HepG2 (cell line): Measurements from ENCODE around the gene GRIA2. TPM values are rescaled to one million over a fixed set of nuclear protein-coding genes. Genes with fewer than 3 reads are reported as not detected.

Source experiments
- ATAC-seq: fragments of 200-7000 bp; cut with Tn5 transposase; 3 replicates; pipeline ENCODE4 v1.9.1; 2020; ENCODE audit warnings: mild to moderate bottlenecking, moderate library complexity
- BruUV-seq: library from RNA; stranded (reverse); fragments of 400-500 nt; replicated peaks from 2 replicates; lab custom pipeline; 2021; lab: Mats Ljungman, UMichigan
- CTCF ChIA-PET: fragments of 300-600 bp; formaldehyde crosslinking; extraction: SDS; loops from one replicate; lab custom pipeline; 2021; ENCODE audit warnings: low total read pairs, inconsistent platforms, low intra/inter-chr PET ratio; lab: Yijun Ruan, JAX
- POLR2A ChIA-PET: fragments of 350-600 bp; sonication (Branson Sonifier 250); formaldehyde crosslinking; loops from one replicate; lab custom pipeline; 2020; ENCODE audit warnings: antibody characterized with exemption, inconsistent platforms; lab: Yijun Ruan, JAX
- DNase-seq: peaks from one replicate; pipeline ENCODE4 v3.0.0-alpha.2; 2015; ENCODE audit warnings: low spot score
- FAIRE-seq: peaks from 3 replicates; lab custom pipeline; 2011; peaks lifted over from hg19 to GRCh38; lab: Jason Lieb, UNC
- H2AFZ ChIP-seq: one replicate; pipeline ENCODE4 v1.6.1; 2011; ENCODE audit warnings: low read length, inconsistent platforms
- H3K27ac ChIP-seq: fragments of 300-600 bp; 3 replicates; pipeline ENCODE4 v1.8.0; 2011; ENCODE audit warnings: mixed run types, mild to moderate bottlenecking, mixed read lengths, low read length, inconsistent platforms; ENCODE audit not compliant: insufficient read depth; ENCODE audit errors: extremely low read length
- H3K27me3 ChIP-seq, 2 experiments: fragments of 200-600 bp in 1 of 2; 2 replicates in 1 of 2; 3 replicates in 1 of 2; pipeline versions ENCODE4 v1.6.0 to v1.8.0; 2011; ENCODE audit warnings: low read length in 2 of 2, mild to moderate bottlenecking in 2 of 2, moderate library complexity in 2 of 2, inconsistent platforms in 1 of 2; ENCODE audit not compliant: insufficient read depth in 2 of 2, control insufficient read depth in 1 of 2
- H3K36me3 ChIP-seq, 2 experiments: fragments of 200-600 bp in 1 of 2; replicated peaks in 1 of 2; 2 replicates in 1 of 2; 3 replicates in 1 of 2; pipeline versions ENCODE4 v1.5.1 to v1.8.0; 2011; ENCODE audit warnings: low read length in 2 of 2, inconsistent platforms in 1 of 2; ENCODE audit not compliant: insufficient read depth in 2 of 2, control insufficient read depth in 1 of 2
- H3K4me1 ChIP-seq: 2 replicates; pipeline ENCODE4 v1.5.1; 2012; ENCODE audit warnings: low read length, inconsistent platforms; ENCODE audit not compliant: insufficient read depth
- H3K4me2 ChIP-seq: 2 replicates; pipeline ENCODE4 v1.6.0; 2011; ENCODE audit warnings: low read depth, low read length, inconsistent platforms
- H3K4me3 ChIP-seq, 3 experiments: fragments of 200-600 bp in 1 of 3; sonication (generic), shearing (Covaris generic) in 1 of 3; replicated peaks in 1 of 3; 2 replicates each; pipeline ENCODE4 v1.5.1; 2011 to 2016; ENCODE audit warnings: low read length in 3 of 3, inconsistent platforms in 2 of 3, low read depth in 2 of 3, mild to moderate bottlenecking in 2 of 3, control low read depth in 1 of 3, mixed read lengths in 1 of 3; ENCODE audit not compliant: insufficient read depth in 1 of 3
- H3K79me2 ChIP-seq: one replicate; pipeline ENCODE4 v1.6.1; 2011; ENCODE audit warnings: low read length, inconsistent platforms; ENCODE audit not compliant: insufficient read depth
- H3K9ac ChIP-seq: 2 replicates; pipeline ENCODE4 v1.6.0; 2011; ENCODE audit warnings: mild to moderate bottlenecking, low read depth, low read length, inconsistent platforms; ENCODE audit not compliant: insufficient read depth
- H3K9me3 ChIP-seq: 2 replicates; pipeline ENCODE4 v1.5.1; 2012; ENCODE audit warnings: mild to moderate bottlenecking, low read length
- H4K20me1 ChIP-seq: 2 replicates; pipeline ENCODE4 v1.6.0; 2011; ENCODE audit warnings: inconsistent platforms, mild to moderate bottlenecking, low read length, moderate library complexity; ENCODE audit not compliant: insufficient read depth
- AHR ChIP-seq: IDR thresholded peaks from 2 replicates; pipeline ENCODE4 v1.6.1; 2018; ENCODE audit warnings: missing genetic modification reagents, missing compliant biosample characterization
- ATF6 ChIP-seq: sonication (generic); formaldehyde crosslinking; conservative IDR thresholded peaks from 2 replicates; pipeline ENCODE4 v1.4.0; 2020; ENCODE audit warnings: missing genetic modification reagents
- CCAR2 ChIP-seq: fragments of 200-400 bp; formaldehyde crosslinking; optimal IDR thresholded peaks from 2 replicates; pipeline ENCODE3; 2018; ENCODE audit warnings: low read depth, mild to moderate bottlenecking, low read length, moderate library complexity
- CSRNP1 ChIP-seq: sonication (generic); formaldehyde crosslinking; IDR thresholded peaks from 2 replicates; pipeline ENCODE4 v1.8.1; 2023; ENCODE audit warnings: mild to moderate bottlenecking, missing genetic modification reagents
- ELK4 ChIP-seq: sonication (generic); formaldehyde crosslinking; IDR thresholded peaks from 2 replicates; pipeline ENCODE4 v1.9.0; 2021; ENCODE audit warnings: missing genetic modification reagents, borderline replicate concordance
- KLF11 ChIP-seq: IDR thresholded peaks from 2 replicates; pipeline ENCODE4 v1.6.1; 2016; ENCODE audit warnings: missing compliant biosample characterization
- KLF13 ChIP-seq: sonication (generic); formaldehyde crosslinking; IDR thresholded peaks from 2 replicates; pipeline ENCODE4 v1.4.0; 2020; ENCODE audit warnings: mild to moderate bottlenecking, missing genetic modification reagents
- MAFK ChIP-seq, 2 experiments: IDR thresholded peaks in 1 of 2; conservative IDR thresholded peaks in 1 of 2; 2 replicates each; pipeline ENCODE4 v1.6.1; 2011; ENCODE audit warnings: improper control_type of control experiment in 2 of 2, low read length in 2 of 2
- MTERF4 ChIP-seq: sonication (generic); formaldehyde crosslinking; IDR thresholded peaks from 2 replicates; pipeline ENCODE4 v1.8.0; 2023; ENCODE audit warnings: mild to moderate bottlenecking, missing genetic modification reagents
- TBL1XR1 ChIP-seq: fragments of 150-350 bp; IDR thresholded peaks from 2 replicates; pipeline ENCODE4 v1.6.1; 2014; ENCODE audit warnings: borderline replicate concordance, low read length; ENCODE audit not compliant: partially characterized antibody
- ZNF44 ChIP-seq: sonication (generic); formaldehyde crosslinking; IDR thresholded peaks from 2 replicates; pipeline ENCODE4 v1.5.1; 2020; ENCODE audit warnings: mild to moderate bottlenecking, missing genetic modification reagents
- ZNF501 ChIP-seq: sonication (generic); formaldehyde crosslinking; IDR thresholded peaks from 2 replicates; pipeline ENCODE4 v1.5.1; 2020; ENCODE audit warnings: mild to moderate bottlenecking, moderate library complexity, missing genetic modification reagents
- ZNF710 ChIP-seq: sonication (generic); formaldehyde crosslinking; IDR thresholded peaks from 2 replicates; pipeline ENCODE4 v1.5.0; 2020; ENCODE audit warnings: mild to moderate bottlenecking, missing genetic modification reagents, borderline replicate concordance
- WGBS: methylation state at CpG from one replicate; pipeline ENCODE4 v1.1.6; 2017; ENCODE audit warnings: low lambda C conversion rate; 5-methylcytosine and 5-hydroxymethylcytosine counted together
- in situ Hi-C: cut with HindIII; loops from 2 replicates; pipeline ENCODE4 v1.10.0; 2017; ENCODE audit warnings: low pct_unique_long_range_greater_than_20kb; ENCODE audit not compliant: extremely low pct_ligation_motif_present
- intact Hi-C: fragments of 100-400 bp; cut with micrococcal nuclease; formaldehyde crosslinking; loops from one replicate; pipeline ENCODE4 v1.10.0; 2022; ENCODE audit not compliant: unreplicated experiment
- polyA plus RNA-seq, 8 experiments: library from polyadenylated mRNA; depleted of rRNA in 3 of 8; stranded (reverse) in 7 of 8; unstranded in 1 of 8; fragments of >200 nt; fragmentation: Illumina TruSeq in 4 of 8; extraction: Trizol in 4 of 8; gene quantifications; 2 replicates each; pipeline versions ENCODE4 v1.2.1 to v1.2.3, GENCODE V29; 2011 to 2016; ENCODE audit warnings: low read depth in 4 of 8, missing spikeins in 1 of 8, mixed read lengths in 1 of 8; ENCODE audit not compliant: insufficient read depth in 1 of 8
- total RNA-seq, 5 experiments: library from RNA; depleted of rRNA; stranded (reverse); fragments of >200 nt; fragmentation: Illumina TruSeq; extraction: Trizol; gene quantifications; 2 replicates each; pipeline ENCODE4 v1.2.3, GENCODE V29; 2016; ENCODE audit warnings: low read depth in 1 of 5

The GRIA2 gene
- total and polyA plus RNA-seq, 2 of the 13 experiments (the other 11 are each of a cell fraction or from before 2014, with no cell fraction given) = not detected

GRCh38 chr4:157219711-157220370, 687 bp upstream of the GRIA2 start:
- peaks cover 4% of the 10 kb centered on the region; the same call in 1 of the 2 replicates for H4K20me1 ChIP-seq
- no peak overlapping the region for H3K9ac ChIP-seq
- 18% methylated on average over 9 of the region's 16 CpGs for WGBS
- H3K36me3 ChIP-seq = no peaks in the 10 kb centered on the region
- POLR2A ChIA-PET = no interaction called here
- H3K4me3 ChIP-seq = no peak overlapping the region
- DNase-seq (no peak), FAIRE-seq (no peak), ATAC-seq (no peak)
- BruUV-seq = no TSS peak
- no peaks in the 10 kb centered on the region for H3K79me2 ChIP-seq
- intact Hi-C loops = loop anchor here (5.0 kb wide), 1 partner anchor 237 kb away; no protein-coding TSS in a partner anchor
- peaks cover 0 to 4% of the 10 kb centered on the region in 2 experiments; a peak in 2 of 5 replicates for H3K27me3 ChIP-seq
- H3K27ac ChIP-seq = no peak overlapping the region
- H2AFZ ChIP-seq = no peak overlapping the region
- no peak overlapping the region for H3K4me2 ChIP-seq
- in situ Hi-C loops = loop anchor here (5.0 kb wide), 1 partner anchor 757 kb away; no protein-coding TSS in a partner anchor
- CTCF ChIA-PET = interaction anchor here (3.4 kb wide), 1 partner anchor 759 kb away, joined by 25 read pairs; no protein-coding TSS in a partner anchor
- no peaks in the 10 kb centered on the region for H3K4me1 ChIP-seq
- no peaks in the 10 kb centered on the region for H3K9me3 ChIP-seq
- TF ChIP-seq ZNF501 (CRISPR knock-in tag) = 0 out of 2 replicates have a peak, but pooled peaks have one; percentile 17
- no peak for TF ChIP-seq ELK4 (CRISPR knock-in tag)
- no peak for TF ChIP-seq CSRNP1
- TF ChIP-seq MTERF4 = 0 out of 2 replicates have a peak, but pooled peaks have one; percentile 42
- TF ChIP-seq KLF11 (CRISPR knock-in tag) = no peak
- TF ChIP-seq CCAR2 = no peak
- TF ChIP-seq AHR (CRISPR knock-in tag) = no peak
- TF ChIP-seq ATF6 (CRISPR knock-in tag) = no peak
- TF ChIP-seq ZNF44 (CRISPR knock-in tag) = 0 out of 2 replicates have a peak, but pooled peaks have one; percentile 36
- no peak for TF ChIP-seq TBL1XR1
- peak; percentile 25; the same call in 1 of the 2 replicates for TF ChIP-seq ZNF710 (CRISPR knock-in tag)
- TF ChIP-seq MAFK (conservative IDR thresholded peaks at IDR 0.05 in 1 of 2, IDR thresholded peaks at IDR 0.05 in 1 of 2; ENCODE audit: low read length in 2 of 2) = no peak
- TF ChIP-seq KLF13 (CRISPR knock-in tag) = no peak
